GM10266 (cell line): Measurements from ENCODE around the gene MTHFD1.

Experiments used
- DNase-seq: peaks from one replicate; pipeline ENCODE4 v3.0.0; 2012; ENCODE audit errors: extremely low spot score
- TF ChIP-seq, protein P1 (sequence below): IDR thresholded peaks from 2 replicates; pipeline ENCODE4 v1.5.1; 2012; ENCODE audit warnings: mild to moderate bottlenecking, low read depth; ENCODE audit not compliant: control insufficient read depth, insufficient read depth; ENCODE audit errors: missing control alignments

Gene MTHFD1

DNA sequence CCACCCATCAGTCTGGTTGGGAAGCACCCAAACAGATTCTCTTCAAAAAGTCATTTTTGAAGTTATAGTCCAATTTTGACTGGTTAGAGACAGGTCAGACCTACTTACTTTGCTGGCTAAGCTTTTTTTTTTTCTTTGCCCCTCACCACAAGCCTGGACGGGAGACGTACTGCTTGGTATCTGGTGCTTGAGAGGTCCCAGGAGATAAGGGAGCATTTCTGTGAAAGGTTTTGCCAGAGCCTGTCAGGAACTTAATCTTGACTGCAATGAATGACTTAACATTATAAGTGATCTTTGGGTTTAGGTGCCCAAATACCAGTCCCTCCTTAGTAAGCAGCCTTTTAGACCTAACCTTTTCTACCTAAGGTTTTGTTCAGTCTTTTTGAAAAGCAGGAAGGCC lies 6.3 kb downstream of the MTHFD1 start:
- TF ChIP-seq, protein P1, sequence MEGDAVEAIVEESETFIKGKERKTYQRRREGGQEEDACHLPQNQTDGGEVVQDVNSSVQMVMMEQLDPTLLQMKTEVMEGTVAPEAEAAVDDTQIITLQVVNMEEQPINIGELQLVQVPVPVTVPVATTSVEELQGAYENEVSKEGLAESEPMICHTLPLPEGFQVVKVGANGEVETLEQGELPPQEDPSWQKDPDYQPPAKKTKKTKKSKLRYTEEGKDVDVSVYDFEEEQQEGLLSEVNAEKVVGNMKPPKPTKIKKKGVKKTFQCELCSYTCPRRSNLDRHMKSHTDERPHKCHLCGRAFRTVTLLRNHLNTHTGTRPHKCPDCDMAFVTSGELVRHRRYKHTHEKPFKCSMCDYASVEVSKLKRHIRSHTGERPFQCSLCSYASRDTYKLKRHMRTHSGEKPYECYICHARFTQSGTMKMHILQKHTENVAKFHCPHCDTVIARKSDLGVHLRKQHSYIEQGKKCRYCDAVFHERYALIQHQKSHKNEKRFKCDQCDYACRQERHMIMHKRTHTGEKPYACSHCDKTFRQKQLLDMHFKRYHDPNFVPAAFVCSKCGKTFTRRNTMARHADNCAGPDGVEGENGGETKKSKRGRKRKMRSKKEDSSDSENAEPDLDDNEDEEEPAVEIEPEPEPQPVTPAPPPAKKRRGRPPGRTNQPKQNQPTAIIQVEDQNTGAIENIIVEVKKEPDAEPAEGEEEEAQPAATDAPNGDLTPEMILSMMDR: no peak
- no peak for DNase-seq

DNA sequence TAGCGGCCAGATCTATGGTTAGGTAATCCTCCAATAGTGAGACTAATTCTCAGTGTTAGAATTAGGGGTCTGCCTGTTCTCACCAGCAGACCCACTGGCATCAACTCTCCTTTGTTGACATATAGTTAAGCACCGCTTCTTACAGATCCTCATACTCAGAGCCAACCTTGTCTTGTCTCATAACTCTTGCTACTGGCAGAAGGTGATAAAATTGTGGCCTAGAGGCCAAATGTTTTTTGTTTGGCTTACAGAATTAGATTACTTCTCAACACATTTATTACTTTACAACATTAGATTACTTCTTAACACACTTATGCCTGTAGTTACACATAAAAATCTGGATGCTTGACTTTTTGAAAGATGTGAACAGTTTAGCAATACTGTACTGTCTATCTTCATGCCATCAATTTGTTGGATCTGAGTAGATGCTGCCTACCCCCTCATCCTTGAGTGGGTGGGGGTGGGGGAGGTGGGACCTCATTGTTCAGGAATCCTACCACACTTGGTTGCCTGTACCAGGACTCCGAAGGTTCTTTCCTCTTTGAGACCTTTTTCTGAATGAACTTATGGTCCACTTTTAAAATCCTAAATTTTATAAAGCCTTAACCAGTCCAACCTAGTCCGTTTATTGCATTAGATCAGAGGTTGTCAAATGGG lies 7.0 kb downstream of the MTHFD1 start:
- DNase-seq: no peak
- TF ChIP-seq, protein P1: no peak

DNA sequence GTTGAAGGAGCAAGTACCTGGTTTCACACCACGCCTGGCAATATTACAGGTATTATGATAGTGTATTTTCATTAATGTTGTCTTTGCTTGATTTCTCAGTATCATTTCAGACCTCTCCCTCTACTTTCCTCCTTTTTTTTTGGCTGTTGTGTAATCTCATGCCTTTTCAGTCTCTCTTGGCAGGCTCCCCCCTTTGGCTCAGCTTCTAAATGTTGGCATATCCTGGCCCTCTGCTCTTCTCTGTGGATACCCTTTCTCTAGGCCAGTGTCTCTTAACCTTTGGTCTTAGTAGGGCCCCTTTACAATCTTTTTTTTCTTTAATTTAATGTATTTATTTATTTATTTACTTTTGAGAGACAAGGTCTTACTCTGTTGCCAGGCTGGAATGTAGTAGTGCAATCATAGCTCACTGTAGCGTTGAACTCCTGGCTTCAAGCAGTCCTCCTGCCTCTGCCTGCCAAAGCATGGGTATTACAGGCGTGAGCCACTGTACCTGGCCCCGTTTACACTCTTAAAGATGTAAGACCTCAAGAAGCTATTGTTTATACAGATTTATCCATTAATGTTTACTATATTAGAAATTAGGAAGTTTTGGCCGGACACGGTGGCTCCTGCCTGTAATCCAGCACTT lies 12.8 kb downstream of the MTHFD1 start:
- DNase-seq: no peak
- TF ChIP-seq, protein P1: no peak

DNA sequence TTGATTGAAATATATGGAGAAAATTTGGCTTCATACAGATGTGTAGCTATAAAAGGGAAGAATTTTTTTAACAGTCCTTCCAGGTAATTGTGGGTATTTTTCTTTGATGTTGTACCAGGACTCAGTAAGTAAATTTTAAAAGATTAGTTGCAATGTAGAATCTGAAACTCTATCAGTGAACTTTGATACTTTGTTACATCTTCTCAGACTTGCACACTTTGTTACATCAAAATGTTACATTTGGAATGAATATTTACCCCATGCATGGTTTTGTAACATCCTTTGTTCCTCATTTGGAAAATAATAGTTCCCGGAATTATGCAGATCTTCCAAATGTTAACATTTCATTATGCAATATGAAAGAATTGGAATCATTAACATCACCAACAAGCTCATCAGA lies 13.8 kb downstream of the MTHFD1 start:
- no peak for DNase-seq
- TF ChIP-seq, protein P1: no peak

DNA sequence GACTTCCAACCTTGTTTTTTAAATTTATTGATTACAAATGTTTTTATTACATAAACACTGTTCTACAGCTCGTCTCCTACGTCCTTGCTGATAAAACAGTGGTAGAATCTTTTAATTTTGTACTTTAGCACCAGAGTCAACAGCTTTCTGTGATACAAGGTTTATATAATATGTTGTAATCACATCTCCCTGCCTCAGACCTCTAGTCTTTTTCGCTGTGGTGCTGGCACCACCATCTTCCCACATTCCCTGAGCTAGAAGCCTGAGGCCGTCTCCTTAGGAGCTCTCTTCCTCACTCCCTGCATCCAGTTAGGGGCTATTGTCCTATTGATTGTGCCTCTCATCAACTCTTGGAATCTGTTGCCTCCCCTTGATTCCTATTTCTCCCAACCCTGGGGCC lies 17.1 kb downstream of the MTHFD1 start:
- TF ChIP-seq, protein P1: no peak
- no peak for DNase-seq

DNA sequence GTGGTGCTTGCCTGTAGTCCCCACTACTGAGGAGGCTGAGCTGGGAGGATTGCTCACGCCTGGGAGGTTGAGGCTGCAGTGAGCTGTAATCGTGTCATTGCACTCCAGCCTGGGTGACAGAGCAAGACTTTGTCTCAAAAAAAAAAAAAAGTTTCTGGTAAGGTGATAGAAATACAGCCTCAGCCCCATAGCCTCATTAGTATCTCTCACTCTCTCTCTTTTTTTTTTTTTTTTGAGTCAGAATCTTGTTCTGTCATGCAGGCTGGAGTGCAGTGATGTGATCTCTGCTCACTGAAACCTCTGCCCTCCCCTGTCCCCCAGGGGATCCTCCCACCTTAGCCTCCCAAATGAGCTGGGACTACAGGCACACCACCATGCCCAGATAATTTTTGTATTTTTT lies 19.2 kb downstream of the MTHFD1 start:
- DNase-seq: no peak
- TF ChIP-seq, protein P1: no peak
